Muscle of back (tissue), 11 donors: ENCODE measurements around the gene CIAO3. TPM values are rescaled to one million over a fixed set of nuclear protein-coding genes. Genes with fewer than 3 reads are reported as not detected.
A peak's percentile ranks its signal among the peaks of the same experiment; 100 is the strongest.
"Not testable (repeated sequence)": the region's sequence is repeated elsewhere in the genome, so short reads cannot be mapped to it uniquely, and the experiment has no call there.

Experiments
- DNase-seq, 3 donors: peaks; one replicate each; pipeline versions ENCODE4 v3.0.0 to v3.0.0-alpha.2; 2013
- polyA plus RNA-seq, 10 donors: library from polyadenylated mRNA; unstranded; fragments of 120-200 nt; gene quantifications; one replicate each; pipeline ENCODE4 v1.2.1, GENCODE V29; 2013; ENCODE audit not compliant: insufficient read length in 10 of 10

Gene CIAO3
- polyA plus RNA-seq, 10 donors = 11.4 to 17.5 (median 15.0) TPM

GRCh38 chr16:694187-694862, 46.5 kb downstream of the CIAO3 start:
- no peak for DNase-seq

- DNase-seq = no peak
These were observed 47.0 kb downstream of the CIAO3 start for GRCh38 chr16:693766-694165.

GRCh38 chr16:693364-693763, 47.4 kb downstream of the CIAO3 start:
- no peak for DNase-seq

GRCh38 chr16:692356-693108, 48.3 kb downstream of the CIAO3 start:
- no peak for DNase-seq

GRCh38 chr16:691242-691641, 49.6 kb downstream of the CIAO3 start:
- not testable (repeated sequence) for DNase-seq

- no peak for DNase-seq
These were observed 51.5 kb downstream of the CIAO3 start for GRCh38 chr16:689175-689897.

GRCh38 chr16:687499-687898, 53.3 kb downstream of the CIAO3 start:
- DNase-seq = no peak

- no peak for DNase-seq
These were observed 54.1 kb downstream of the CIAO3 start for GRCh38 chr16:686459-687260.

GRCh38 chr16:685967-686366, 54.8 kb downstream of the CIAO3 start:
- no peak for DNase-seq

GRCh38 chr16:684961-685696, 55.7 kb downstream of the CIAO3 start:
- no peak for DNase-seq

GRCh38 chr16:684071-684794, 56.6 kb downstream of the CIAO3 start, which contains the start of gene JMJD8:
JMJD8 (minus strand) TSS chr16:684334; CDS start chr16:684319, 15 bp downstream.
- peak; percentile 95 to 98 (median 96) for DNase-seq

GRCh38 chr16:683396-684070, 57.3 kb downstream of the CIAO3 start:
- DNase-seq = no peak

GRCh38 chr16:682493-683395, 58.1 kb downstream of the CIAO3 start:
- no peak for DNase-seq

GRCh38 chr16:681746-682427, 58.9 kb downstream of the CIAO3 start:
- no peak for DNase-seq

- DNase-seq = peak in 1 of 3 donors; percentile 36
These were observed 59.6 kb downstream of the CIAO3 start for GRCh38 chr16:680967-681745.

GRCh38 chr16:680625-680945, 60.2 kb downstream of the CIAO3 start:
- DNase-seq = no peak
